ENCODE data around the gene PARP15.

Gene PARP15

DNA sequence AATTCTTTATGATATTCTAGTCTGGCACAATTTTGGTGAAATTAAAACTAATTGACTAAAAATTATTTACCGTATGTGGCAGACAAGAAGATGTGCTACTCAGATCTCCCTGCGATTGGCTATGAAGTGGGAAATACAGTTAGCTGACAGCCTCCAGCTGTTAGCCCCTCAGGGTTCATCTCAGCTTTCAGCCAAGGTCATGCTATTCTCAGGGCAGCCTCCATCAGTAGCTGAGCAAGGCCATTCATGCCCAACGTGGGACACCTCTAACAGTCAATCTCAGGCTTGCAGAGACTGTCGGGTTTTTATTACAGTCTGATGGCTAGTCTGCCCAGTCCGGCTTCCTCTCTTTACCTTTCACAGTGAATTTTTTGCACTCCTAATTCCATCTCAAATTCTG is 20.1 kb upstream of the PARP15 start:
- H3K9ac ChIP-seq (ENCODE audit: low read length): peak overlapping the region; percentile 21
- no peaks in the 10 kb centered on the region for H3K79me2 ChIP-seq (ENCODE audit: control insufficient read depth, insufficient read depth, low read length, poor library complexity)
- H3K27me3 ChIP-seq (ENCODE audit: insufficient read depth, low read length): no peaks in the 10 kb centered on the region
- H2BK120ac ChIP-seq (ENCODE audit: insufficient read depth, low read length, poor library complexity): no peak overlapping the region
- H4K8ac ChIP-seq (ENCODE audit: low read depth, low read length): no peak overlapping the region
- H3K9me3 ChIP-seq (ENCODE audit: insufficient read depth, low read depth, low read length): no peaks in the 10 kb centered on the region
- H2AK5ac ChIP-seq (ENCODE audit: low read length): no peak overlapping the region
- WGBS (ENCODE audit: extremely low coverage, insufficient coverage, insufficient read length): no CpG with 5 or more reads among the region's 5 CpGs
- H3K4me3 ChIP-seq (ENCODE audit: low read depth, low read length): no peak overlapping the region
- H2BK5ac ChIP-seq (ENCODE audit: low read depth, low read length, poor library complexity): no peak overlapping the region
- no peak overlapping the region for H3K27ac ChIP-seq (ENCODE audit: low read depth, low read length)
- no peaks in the 10 kb centered on the region for H3K36me3 ChIP-seq (ENCODE audit: control insufficient read depth in 1 of 2, insufficient read depth in 2 of 2, low read length in 2 of 2)
- H3K79me1 ChIP-seq (ENCODE audit: low read length): no peaks in the 10 kb centered on the region
- no peak overlapping the region for H3K18ac ChIP-seq (ENCODE audit: low read length)
- H4K12ac ChIP-seq (ENCODE audit: low read depth, low read length): no peak overlapping the region
- DNase-seq: no peak
- H2AFZ ChIP-seq (ENCODE audit: insufficient read depth, low read length, poor library complexity): no peak overlapping the region
- H3K4me1 ChIP-seq (ENCODE audit: control insufficient read depth in 1 of 2, insufficient read depth in 2 of 2, low read length in 2 of 2): peaks cover 3 to 4% of the 10 kb centered on the region in 2 experiments
- H3K4me2 ChIP-seq (ENCODE audit: low read length): no peak overlapping the region
- H2BK12ac ChIP-seq (ENCODE audit: low read length): no peak overlapping the region
- no peak overlapping the region for H3K14ac ChIP-seq (ENCODE audit: low read length)
- H4K91ac ChIP-seq (ENCODE audit: low read depth, low read length): no peak overlapping the region
- H3K23ac ChIP-seq (ENCODE audit: low read length): no peak overlapping the region
- no peak overlapping the region for H3K4ac ChIP-seq (ENCODE audit: low read depth, low read length)

DNA sequence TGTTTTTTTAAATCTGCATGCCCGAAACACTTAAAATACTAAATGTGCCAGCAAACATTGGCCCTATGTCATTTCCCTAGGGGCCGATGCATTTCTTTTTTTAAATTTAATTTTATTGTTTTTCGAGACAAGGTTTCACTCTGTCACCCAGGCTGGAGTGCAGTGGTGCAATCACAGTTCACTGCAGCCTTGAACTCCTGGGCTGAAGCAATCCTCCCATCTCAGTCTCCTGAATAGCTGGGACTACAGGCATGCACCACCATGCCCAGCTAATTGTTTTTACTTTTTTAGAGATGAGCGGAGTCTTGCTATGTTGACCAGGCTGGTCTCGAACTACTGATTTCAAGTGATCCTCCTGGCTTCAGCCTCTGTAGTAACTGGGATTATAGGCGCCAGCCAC is 18.8 kb upstream of the PARP15 start:
- Histone ChIP-seq H3K79me2 (ENCODE audit: control insufficient read depth, insufficient read depth, low read length, poor library complexity) (no peaks in the 10 kb centered on the region), H3K23ac (ENCODE audit: low read length) (no peak overlapping the region), H3K4ac (ENCODE audit: low read depth, low read length) (no peak overlapping the region), H3K27me3 (ENCODE audit: insufficient read depth, low read length) (no peaks in the 10 kb centered on the region), H3K18ac (ENCODE audit: low read length) (no peak overlapping the region), H3K14ac (ENCODE audit: low read length) (no peak overlapping the region), H2BK120ac (ENCODE audit: insufficient read depth, low read length, poor library complexity) (no peak overlapping the region), H4K12ac (ENCODE audit: low read depth, low read length) (no peak overlapping the region), H3K4me3 (ENCODE audit: low read depth, low read length) (no peak overlapping the region), H4K91ac (ENCODE audit: low read depth, low read length) (no peak overlapping the region), H3K4me1 (ENCODE audit: control insufficient read depth in 1 of 2, insufficient read depth in 2 of 2, low read length in 2 of 2) (peaks cover 3 to 4% of the 10 kb centered on the region in 2 experiments), H3K27ac (ENCODE audit: low read depth, low read length) (no peak overlapping the region), H2BK12ac (ENCODE audit: low read length) (no peak overlapping the region), H2BK5ac (ENCODE audit: low read depth, low read length, poor library complexity) (no peak overlapping the region), H4K8ac (ENCODE audit: low read depth, low read length) (no peak overlapping the region), H3K36me3 (ENCODE audit: control insufficient read depth in 1 of 2, insufficient read depth in 2 of 2, low read length in 2 of 2) (no peaks in the 10 kb centered on the region), H3K9ac (ENCODE audit: low read length) (no peak overlapping the region), H3K9me3 (ENCODE audit: insufficient read depth, low read depth, low read length) (no peaks in the 10 kb centered on the region), H2AFZ (ENCODE audit: insufficient read depth, low read length, poor library complexity) (no peak overlapping the region), H3K79me1 (ENCODE audit: low read length) (peaks cover under 1% of the 10 kb centered on the region), H2AK5ac (ENCODE audit: low read length) (no peak overlapping the region), H3K4me2 (ENCODE audit: low read length) (no peak overlapping the region)
- DNase-seq: no peak
- WGBS (ENCODE audit: extremely low coverage, insufficient coverage, insufficient read length): no CpG with 5 or more reads among the region's 6 CpGs

DNA sequence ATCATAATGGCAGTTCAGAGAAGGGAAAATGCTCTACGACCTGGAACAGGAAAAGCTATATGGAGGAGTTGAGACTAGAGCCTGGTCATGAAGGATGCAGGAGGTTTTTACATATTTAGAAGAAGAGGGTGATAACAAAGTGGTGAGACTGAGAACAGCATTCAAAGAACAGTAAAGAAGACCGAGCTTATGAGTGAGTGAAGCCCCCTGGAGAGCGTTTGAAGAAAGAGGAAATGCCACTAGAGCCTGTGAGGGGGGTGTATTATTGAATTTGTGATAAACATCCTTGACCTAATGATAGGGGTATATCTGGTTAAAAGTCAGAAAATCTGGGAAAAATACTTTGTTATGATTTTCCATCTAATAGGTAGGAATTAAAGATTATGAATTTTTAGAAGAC is 17.5 kb upstream of the PARP15 start:
- H3K36me3 ChIP-seq (ENCODE audit: control insufficient read depth in 1 of 2, insufficient read depth in 2 of 2, low read length in 2 of 2): no peaks in the 10 kb centered on the region
- no peak for DNase-seq
- peaks cover 8% of the 10 kb centered on the region for H3K79me1 ChIP-seq (ENCODE audit: low read length)
- peaks cover 3 to 7% of the 10 kb centered on the region in 2 experiments for H3K4me1 ChIP-seq (ENCODE audit: control insufficient read depth in 1 of 2, insufficient read depth in 2 of 2, low read length in 2 of 2)
- no peak overlapping the region for H3K4me3 ChIP-seq (ENCODE audit: low read depth, low read length)
- H2BK12ac ChIP-seq (ENCODE audit: low read length): no peak overlapping the region
- H2AFZ ChIP-seq (ENCODE audit: insufficient read depth, low read length, poor library complexity): no peak overlapping the region
- H3K79me2 ChIP-seq (ENCODE audit: control insufficient read depth, insufficient read depth, low read length, poor library complexity): peaks cover 5% of the 10 kb centered on the region
- no CpG with 5 or more reads among the region's 3 CpGs for WGBS (ENCODE audit: extremely low coverage, insufficient coverage, insufficient read length)
- H3K18ac ChIP-seq (ENCODE audit: low read length): no peak overlapping the region
- H3K4ac ChIP-seq (ENCODE audit: low read depth, low read length): no peak overlapping the region
- no peak overlapping the region for H3K4me2 ChIP-seq (ENCODE audit: low read length)
- H2AK5ac ChIP-seq (ENCODE audit: low read length): no peak overlapping the region
- H3K9me3 ChIP-seq (ENCODE audit: insufficient read depth, low read depth, low read length): no peaks in the 10 kb centered on the region
- H3K14ac ChIP-seq (ENCODE audit: low read length): no peak overlapping the region
- H4K12ac ChIP-seq (ENCODE audit: low read depth, low read length): no peak overlapping the region
- H4K91ac ChIP-seq (ENCODE audit: low read depth, low read length): no peak overlapping the region
- no peak overlapping the region for H4K8ac ChIP-seq (ENCODE audit: low read depth, low read length)
- no peaks in the 10 kb centered on the region for H3K27me3 ChIP-seq (ENCODE audit: insufficient read depth, low read length)
- H2BK5ac ChIP-seq (ENCODE audit: low read depth, low read length, poor library complexity): no peak overlapping the region
- H3K23ac ChIP-seq (ENCODE audit: low read length): no peak overlapping the region
- H3K9ac ChIP-seq (ENCODE audit: low read length): no peak overlapping the region
- H3K27ac ChIP-seq (ENCODE audit: low read depth, low read length): no peak overlapping the region
- no peak overlapping the region for H2BK120ac ChIP-seq (ENCODE audit: insufficient read depth, low read length, poor library complexity)

DNA sequence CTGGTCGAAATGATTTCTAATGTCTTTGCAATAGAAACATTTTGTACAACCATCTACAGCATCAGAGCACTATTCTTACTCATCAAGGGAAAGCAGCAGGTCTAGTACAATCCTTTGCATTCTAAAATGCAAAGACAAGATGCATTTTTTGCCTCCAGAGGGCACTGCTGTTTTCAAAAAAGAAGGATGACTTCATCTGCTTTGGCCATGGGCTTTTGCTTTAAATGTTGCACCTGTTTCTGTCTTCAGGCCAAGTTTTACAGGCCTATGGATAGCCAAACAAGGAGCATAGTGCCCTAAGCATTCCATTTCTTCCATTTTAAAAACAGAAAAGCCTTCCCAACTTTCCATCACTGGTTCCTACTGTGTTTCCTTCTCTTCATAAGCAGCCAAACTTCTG is 16.8 kb upstream of the PARP15 start:
- peaks cover 5% of the 10 kb centered on the region for H3K79me2 ChIP-seq (ENCODE audit: control insufficient read depth, insufficient read depth, low read length, poor library complexity)
- H3K9me3 ChIP-seq (ENCODE audit: insufficient read depth, low read depth, low read length): no peaks in the 10 kb centered on the region
- no peak overlapping the region for H4K91ac ChIP-seq (ENCODE audit: low read depth, low read length)
- no peak overlapping the region for H2AFZ ChIP-seq (ENCODE audit: insufficient read depth, low read length, poor library complexity)
- no CpG with 5 or more reads among the region's 1 CpG for WGBS (ENCODE audit: extremely low coverage, insufficient coverage, insufficient read length)
- no peak overlapping the region for H3K18ac ChIP-seq (ENCODE audit: low read length)
- H3K4me1 ChIP-seq (ENCODE audit: control insufficient read depth in 1 of 2, insufficient read depth in 2 of 2, low read length in 2 of 2): peaks cover 1 to 4% of the 10 kb centered on the region in 2 experiments
- H3K36me3 ChIP-seq (ENCODE audit: control insufficient read depth in 1 of 2, insufficient read depth in 2 of 2, low read length in 2 of 2): no peaks in the 10 kb centered on the region
- H3K4ac ChIP-seq (ENCODE audit: low read depth, low read length): no peak overlapping the region
- H3K23ac ChIP-seq (ENCODE audit: low read length): no peak overlapping the region
- no peak overlapping the region for H3K9ac ChIP-seq (ENCODE audit: low read length)
- H3K79me1 ChIP-seq (ENCODE audit: low read length): peaks cover 8% of the 10 kb centered on the region
- H2BK5ac ChIP-seq (ENCODE audit: low read depth, low read length, poor library complexity): no peak overlapping the region
- no peak overlapping the region for H3K4me2 ChIP-seq (ENCODE audit: low read length)
- peak; percentile 79 to 92 for DNase-seq
- no peak overlapping the region for H2BK12ac ChIP-seq (ENCODE audit: low read length)
- H4K8ac ChIP-seq (ENCODE audit: low read depth, low read length): no peak overlapping the region
- no peak overlapping the region for H2BK120ac ChIP-seq (ENCODE audit: insufficient read depth, low read length, poor library complexity)
- H3K4me3 ChIP-seq (ENCODE audit: low read depth, low read length): no peak overlapping the region
- H3K27me3 ChIP-seq (ENCODE audit: insufficient read depth, low read length): no peaks in the 10 kb centered on the region
- no peak overlapping the region for H4K12ac ChIP-seq (ENCODE audit: low read depth, low read length)
- H3K27ac ChIP-seq (ENCODE audit: low read depth, low read length): no peak overlapping the region
- no peak overlapping the region for H2AK5ac ChIP-seq (ENCODE audit: low read length)
- no peak overlapping the region for H3K14ac ChIP-seq (ENCODE audit: low read length)
